DND-41 (cell line): ENCODE results near the gene CDH23.

Experiments used
- ATAC-seq: fragments of 200-7000 bp; cut with Tn5 transposase; 3 replicates; pipeline ENCODE4 v1.9.1; 2021; ENCODE audit warnings: low read depth; ENCODE audit not compliant: insufficient read depth
- DNase-seq: peaks from one replicate; pipeline ENCODE4 v3.0.0-alpha.2; 2020
- H2AFZ ChIP-seq: 2 replicates; pipeline ENCODE4 v1.6.0; 2012; ENCODE audit warnings: low read depth, low read length
- H3K27ac ChIP-seq: 2 replicates; pipeline ENCODE4 v1.5.1; 2012; ENCODE audit warnings: low read length, inconsistent platforms
- H3K27me3 ChIP-seq: fragments of 200-600 bp; sonication (generic); 2 replicates; pipeline ENCODE4 v1.6.0; 2012; ENCODE audit warnings: low read length, mild to moderate bottlenecking, inconsistent platforms; ENCODE audit not compliant: insufficient read depth, poor library complexity
- H3K36me3 ChIP-seq: 2 replicates; pipeline ENCODE4 v1.5.1; 2012; ENCODE audit warnings: low read length, inconsistent platforms; ENCODE audit not compliant: insufficient read depth
- H3K4me1 ChIP-seq: 2 replicates; pipeline ENCODE4 v1.5.1; 2012; ENCODE audit warnings: mild to moderate bottlenecking, low read length; ENCODE audit not compliant: insufficient read depth
- H3K4me2 ChIP-seq: 2 replicates; pipeline ENCODE4 v1.6.0; 2012; ENCODE audit warnings: mild to moderate bottlenecking, moderate library complexity, low read length, inconsistent platforms; ENCODE audit not compliant: insufficient read depth
- H3K4me3 ChIP-seq, 2 experiments: fragments of 200-600 bp in 1 of 2; shearing (Covaris generic) in 1 of 2; 2 replicates each; pipeline ENCODE4 v1.5.1; 2012 to 2016; ENCODE audit warnings: inconsistent platforms in 2 of 2, low read length in 2 of 2, mild to moderate bottlenecking in 2 of 2, low read depth in 1 of 2, moderate library complexity in 1 of 2
- H3K79me2 ChIP-seq: 2 replicates; pipeline ENCODE4 v1.6.0; 2012; ENCODE audit warnings: low read length, inconsistent platforms; ENCODE audit not compliant: insufficient read depth
- H3K9ac ChIP-seq: 2 replicates; pipeline ENCODE4 v1.6.0; 2012; ENCODE audit warnings: low read depth, mild to moderate bottlenecking, inconsistent platforms, low read length, moderate library complexity
- H3K9me3 ChIP-seq: 2 replicates; pipeline ENCODE4 v1.5.1; 2012; ENCODE audit warnings: low read length, moderate library complexity, mild to moderate bottlenecking, inconsistent platforms; ENCODE audit not compliant: insufficient read depth, severe bottlenecking
- H4K20me1 ChIP-seq: 2 replicates; pipeline ENCODE4 v1.6.0; 2012; ENCODE audit warnings: low read length; ENCODE audit not compliant: insufficient read depth
- CTCF ChIP-seq: IDR thresholded peaks from 2 replicates; pipeline ENCODE4 v1.5.1; 2012; ENCODE audit warnings: borderline replicate concordance, low read length, moderate library complexity, mild to moderate bottlenecking; ENCODE audit not compliant: poor library complexity, severe bottlenecking; ENCODE audit errors: extremely low read depth
- EZH2 ChIP-seq: IDR thresholded peaks from 3 replicates; pipeline ENCODE4 v1.6.1; 2012; ENCODE audit warnings: borderline replicate concordance, low read depth, mild to moderate bottlenecking, moderate library complexity, low read length, inconsistent platforms; ENCODE audit not compliant: severe bottlenecking

CDH23 gene

GRCh38 chr10:71366690-71367089 lies 30.0 kb upstream of the CDH23 start:
- Histone ChIP-seq H3K9ac (no peak overlapping the region), H3K4me2 (no peak overlapping the region), H3K27ac (no peak overlapping the region), H3K27me3 (no peaks in the 10 kb centered on the region), H3K4me1 (no peaks in the 10 kb centered on the region), H3K4me3 (no peak overlapping the region), H2AFZ (no peak overlapping the region), H4K20me1 (no peaks in the 10 kb centered on the region), H3K36me3 (peaks cover 13% of the 10 kb centered on the region), H3K79me2 (no peaks in the 10 kb centered on the region), H3K9me3 (no peaks in the 10 kb centered on the region)
- no peak for DNase-seq
- no peak for ATAC-seq
- no peak for TF ChIP-seq EZH2

GRCh38 chr10:71367271-71367670 lies 29.4 kb upstream of the CDH23 start:
- no peak overlapping the region for H2AFZ ChIP-seq
- no peak for DNase-seq
- TF ChIP-seq EZH2 (no peak), CTCF (no peak)
- peaks cover 3% of the 10 kb centered on the region for H3K27me3 ChIP-seq
- ATAC-seq, result no peak
- no peaks in the 10 kb centered on the region for H3K79me2 ChIP-seq
- peaks cover 7% of the 10 kb centered on the region for H3K36me3 ChIP-seq
- no peak overlapping the region for H3K4me2 ChIP-seq
- H3K27ac ChIP-seq, result no peak overlapping the region
- no peaks in the 10 kb centered on the region for H4K20me1 ChIP-seq
- H3K4me1 ChIP-seq, result no peaks in the 10 kb centered on the region
- H3K9ac ChIP-seq, result no peak overlapping the region
- H3K9me3 ChIP-seq, result no peaks in the 10 kb centered on the region
- H3K4me3 ChIP-seq, result no peak overlapping the region

GRCh38 chr10:71368176-71368575 lies 28.5 kb upstream of the CDH23 start:
- DNase-seq (no peak), ATAC-seq (no peak)
- Histone ChIP-seq H3K36me3 (no peaks in the 10 kb centered on the region), H3K27me3 (peaks cover 10% of the 10 kb centered on the region), H3K79me2 (no peaks in the 10 kb centered on the region), H3K27ac (no peak overlapping the region), H3K9ac (no peak overlapping the region), H3K4me3 (no peak overlapping the region), H2AFZ (no peak overlapping the region), H3K4me1 (no peaks in the 10 kb centered on the region), H3K4me2 (no peak overlapping the region), H3K9me3 (no peaks in the 10 kb centered on the region), H4K20me1 (no peaks in the 10 kb centered on the region)
- TF ChIP-seq CTCF (no peak), EZH2 (no peak)

GRCh38 chr10:71368643-71369042 lies 28.1 kb upstream of the CDH23 start:
- ATAC-seq, result no peak

More at GRCh38 chr10:71368643-71369042, 28.1 kb upstream of the CDH23 start:
- Histone ChIP-seq H4K20me1 (no peaks in the 10 kb centered on the region), H3K9me3 (no peaks in the 10 kb centered on the region), H3K36me3 (no peaks in the 10 kb centered on the region), H3K79me2 (no peaks in the 10 kb centered on the region), H3K9ac (no peak overlapping the region), H3K4me3 (no peak overlapping the region), H2AFZ (no peak overlapping the region), H3K27ac (no peak overlapping the region), H3K27me3 (peaks cover 14% of the 10 kb centered on the region), H3K4me2 (no peak overlapping the region), H3K4me1 (no peaks in the 10 kb centered on the region)
- no peak for DNase-seq
- TF ChIP-seq CTCF (no peak), EZH2 (no peak)
